ENCODE results near the gene XXYLT1. TPM values are rescaled to one million over a fixed set of nuclear protein-coding genes. Genes with fewer than 3 reads are reported as not detected.

XXYLT1 gene
- total RNA-seq, 4 donors from 2014 or later: 7.5 to 19.4 (median 10.6) TPM

DNA sequence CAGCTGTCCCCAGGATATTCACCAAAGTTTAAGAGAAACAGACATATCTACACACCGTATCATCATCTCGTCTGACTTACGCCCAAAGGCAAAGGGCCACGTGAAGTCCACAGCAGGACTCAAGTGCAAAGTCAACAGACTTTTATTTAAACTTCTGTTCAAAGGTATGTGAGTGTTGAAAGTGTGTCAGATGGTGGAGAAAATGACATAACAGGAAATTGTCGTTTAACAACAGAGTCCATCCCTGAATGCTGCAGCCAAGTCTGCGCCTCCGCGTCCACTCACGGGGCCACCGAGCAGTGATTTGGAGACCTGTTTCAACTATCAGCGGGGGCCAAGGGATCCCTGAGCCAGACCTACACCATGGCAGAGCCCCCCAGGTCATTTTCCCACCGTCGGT is 165.6 kb downstream of the XXYLT1 start:
- TF ChIP-seq, protein P1, sequence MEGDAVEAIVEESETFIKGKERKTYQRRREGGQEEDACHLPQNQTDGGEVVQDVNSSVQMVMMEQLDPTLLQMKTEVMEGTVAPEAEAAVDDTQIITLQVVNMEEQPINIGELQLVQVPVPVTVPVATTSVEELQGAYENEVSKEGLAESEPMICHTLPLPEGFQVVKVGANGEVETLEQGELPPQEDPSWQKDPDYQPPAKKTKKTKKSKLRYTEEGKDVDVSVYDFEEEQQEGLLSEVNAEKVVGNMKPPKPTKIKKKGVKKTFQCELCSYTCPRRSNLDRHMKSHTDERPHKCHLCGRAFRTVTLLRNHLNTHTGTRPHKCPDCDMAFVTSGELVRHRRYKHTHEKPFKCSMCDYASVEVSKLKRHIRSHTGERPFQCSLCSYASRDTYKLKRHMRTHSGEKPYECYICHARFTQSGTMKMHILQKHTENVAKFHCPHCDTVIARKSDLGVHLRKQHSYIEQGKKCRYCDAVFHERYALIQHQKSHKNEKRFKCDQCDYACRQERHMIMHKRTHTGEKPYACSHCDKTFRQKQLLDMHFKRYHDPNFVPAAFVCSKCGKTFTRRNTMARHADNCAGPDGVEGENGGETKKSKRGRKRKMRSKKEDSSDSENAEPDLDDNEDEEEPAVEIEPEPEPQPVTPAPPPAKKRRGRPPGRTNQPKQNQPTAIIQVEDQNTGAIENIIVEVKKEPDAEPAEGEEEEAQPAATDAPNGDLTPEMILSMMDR (IDR thresholded peaks at IDR 0.05; ENCODE audit: low read depth): no peak

DNA sequence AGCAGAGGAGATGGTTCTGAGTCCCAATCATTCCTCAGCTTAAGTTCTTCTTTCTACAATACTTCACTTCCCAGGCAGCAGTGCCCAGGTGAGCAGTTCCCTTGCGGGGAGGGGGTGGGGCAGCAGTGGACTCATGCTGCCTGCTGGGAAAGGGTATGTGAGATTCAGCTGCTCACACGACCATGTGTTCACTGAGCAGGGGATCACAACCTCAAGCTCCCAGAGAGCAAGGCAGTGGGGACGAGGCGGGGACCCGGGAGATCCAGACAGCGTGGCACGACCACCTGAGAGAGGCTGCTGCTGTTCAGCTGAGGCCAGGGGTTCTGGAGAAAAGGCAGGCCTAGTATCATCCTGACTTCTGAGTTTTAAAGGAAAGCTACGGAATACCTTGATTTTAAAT is 166.6 kb downstream of the XXYLT1 start:
- TF ChIP-seq, protein P1 (IDR thresholded peaks at IDR 0.05; ENCODE audit: low read depth): no peak

DNA sequence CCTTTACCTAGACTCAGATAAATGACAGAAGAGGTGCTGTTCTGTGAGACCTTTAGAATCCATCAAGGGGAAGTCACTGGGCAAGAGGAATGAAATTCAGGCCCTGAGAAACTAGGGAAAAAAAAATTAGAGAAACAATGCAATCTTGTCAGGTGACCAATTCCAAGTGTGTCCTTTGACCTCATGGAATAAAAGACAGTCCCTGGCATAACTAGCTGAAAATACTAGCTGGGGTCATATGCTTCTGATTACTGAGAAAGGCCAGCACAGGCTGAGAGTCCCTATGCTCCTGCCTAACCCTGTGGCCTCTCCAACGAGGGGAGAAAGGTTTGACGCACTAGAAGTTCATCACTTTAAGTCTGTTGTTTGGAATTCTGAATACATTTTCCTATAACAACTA is 167.3 kb downstream of the XXYLT1 start:
- TF ChIP-seq, protein P1 (IDR thresholded peaks at IDR 0.05; ENCODE audit: low read depth): no peak

DNA sequence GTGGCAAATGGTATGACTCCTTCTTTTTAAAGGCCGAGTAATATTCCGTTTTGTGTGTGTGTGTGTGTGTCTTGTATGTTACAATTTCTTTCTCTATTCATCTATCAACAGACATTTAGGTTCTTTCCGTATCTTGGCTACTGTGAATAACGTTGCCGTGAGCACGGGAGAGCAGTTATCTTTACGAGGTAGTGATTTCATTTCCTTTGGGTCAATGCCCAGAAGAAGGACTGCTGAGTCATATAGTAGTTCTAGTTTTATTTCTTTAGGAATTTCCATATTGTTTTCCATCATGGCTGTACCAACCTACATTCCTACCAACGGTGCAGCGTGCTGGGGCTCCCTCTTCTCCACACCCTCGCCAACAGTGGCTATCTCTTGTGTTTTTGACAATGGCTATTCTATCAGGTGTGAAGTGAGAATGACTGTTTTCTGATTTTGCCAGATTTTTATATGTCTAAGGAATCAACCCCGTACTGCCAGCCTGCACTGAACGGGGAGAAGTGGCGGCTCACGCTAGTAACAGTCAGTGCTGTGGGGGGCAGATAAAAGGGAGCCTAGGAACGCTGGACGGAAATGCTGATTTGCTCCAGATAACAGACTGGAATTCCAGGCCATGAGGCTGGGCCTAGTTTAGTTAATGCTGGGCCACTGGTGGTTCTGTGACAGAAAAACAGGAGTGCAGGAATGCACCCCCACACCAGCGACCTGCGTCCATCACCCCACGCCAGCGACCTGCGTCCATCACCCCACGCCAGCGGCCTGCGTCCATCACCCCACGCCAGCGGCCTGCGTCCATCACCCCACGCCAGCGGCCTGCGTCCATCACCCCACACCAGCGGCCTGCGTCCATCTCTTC is 168.1 kb downstream of the XXYLT1 start:
- TF ChIP-seq, protein P1 (IDR thresholded peaks at IDR 0.05; ENCODE audit: low read depth): no peak

DNA sequence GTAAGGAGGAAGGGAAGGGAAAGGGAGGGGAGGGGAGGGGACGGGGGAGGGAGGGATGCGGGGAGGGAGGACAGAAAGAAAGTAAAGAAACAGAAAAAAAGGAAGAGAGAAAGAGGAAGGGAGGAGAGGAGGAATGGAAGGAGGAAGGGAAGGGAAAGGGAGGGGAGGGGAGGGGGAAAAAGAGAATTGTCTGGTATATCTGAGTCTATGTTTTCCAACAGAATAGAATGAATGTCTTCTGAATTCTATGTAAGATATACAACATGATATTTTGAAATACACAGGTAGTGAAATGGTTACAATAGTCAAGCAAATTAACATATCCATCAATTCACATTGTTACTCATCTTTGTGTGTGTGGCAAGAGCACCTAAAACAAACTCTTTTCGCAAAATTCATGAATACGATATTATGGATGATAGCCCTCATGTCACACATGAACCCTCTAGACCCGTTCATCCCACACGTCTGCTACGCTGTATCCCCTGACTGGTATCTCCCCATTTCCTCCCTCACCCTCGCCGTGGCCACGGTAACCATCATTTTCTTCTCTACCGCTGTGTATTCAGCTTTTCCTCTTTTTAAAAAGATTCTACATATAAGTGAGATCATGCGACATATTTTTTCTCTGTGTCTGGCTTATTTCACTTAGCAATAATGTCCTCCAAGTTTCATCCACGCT is 168.9 kb downstream of the XXYLT1 start:
- TF ChIP-seq, protein P1 (IDR thresholded peaks at IDR 0.05; ENCODE audit: low read depth): no peak

DNA sequence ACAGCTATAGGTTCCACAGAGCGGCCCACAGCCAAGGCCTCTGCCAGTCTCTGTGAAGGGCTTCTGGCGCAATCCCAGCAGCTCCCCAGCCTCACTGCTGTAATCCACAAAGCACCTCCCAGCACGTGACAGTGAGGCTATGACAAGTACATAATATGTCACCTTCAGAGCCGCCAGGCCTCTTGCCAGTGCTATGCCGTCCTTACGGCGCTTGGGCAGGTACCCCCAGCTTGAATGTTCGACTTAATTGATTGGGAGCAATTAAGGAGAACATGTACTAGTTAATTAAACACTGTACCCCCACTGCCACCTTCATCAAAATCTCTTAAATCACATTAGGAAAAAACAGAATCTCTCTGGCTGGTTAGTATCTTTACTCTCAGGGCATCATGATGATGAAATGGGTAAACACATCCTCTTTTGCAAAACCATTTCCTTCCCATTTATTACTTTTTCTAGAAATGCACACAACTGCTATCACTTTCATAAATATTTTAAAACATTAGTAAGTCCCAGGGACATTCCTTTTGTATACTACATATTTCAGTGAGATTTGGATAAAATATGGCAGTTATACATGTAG is 169.9 kb downstream of the XXYLT1 start:
- TF ChIP-seq, protein P1 (IDR thresholded peaks at IDR 0.05; ENCODE audit: low read depth): no peak
